ENCODE results near the gene TTYH2.

GRCh38 chr17:74200112-74200511, 13.3 kb upstream of the TTYH2 start:
- TF ChIP-seq, protein P1, sequence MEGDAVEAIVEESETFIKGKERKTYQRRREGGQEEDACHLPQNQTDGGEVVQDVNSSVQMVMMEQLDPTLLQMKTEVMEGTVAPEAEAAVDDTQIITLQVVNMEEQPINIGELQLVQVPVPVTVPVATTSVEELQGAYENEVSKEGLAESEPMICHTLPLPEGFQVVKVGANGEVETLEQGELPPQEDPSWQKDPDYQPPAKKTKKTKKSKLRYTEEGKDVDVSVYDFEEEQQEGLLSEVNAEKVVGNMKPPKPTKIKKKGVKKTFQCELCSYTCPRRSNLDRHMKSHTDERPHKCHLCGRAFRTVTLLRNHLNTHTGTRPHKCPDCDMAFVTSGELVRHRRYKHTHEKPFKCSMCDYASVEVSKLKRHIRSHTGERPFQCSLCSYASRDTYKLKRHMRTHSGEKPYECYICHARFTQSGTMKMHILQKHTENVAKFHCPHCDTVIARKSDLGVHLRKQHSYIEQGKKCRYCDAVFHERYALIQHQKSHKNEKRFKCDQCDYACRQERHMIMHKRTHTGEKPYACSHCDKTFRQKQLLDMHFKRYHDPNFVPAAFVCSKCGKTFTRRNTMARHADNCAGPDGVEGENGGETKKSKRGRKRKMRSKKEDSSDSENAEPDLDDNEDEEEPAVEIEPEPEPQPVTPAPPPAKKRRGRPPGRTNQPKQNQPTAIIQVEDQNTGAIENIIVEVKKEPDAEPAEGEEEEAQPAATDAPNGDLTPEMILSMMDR (IDR thresholded peaks at IDR 0.05) = no peak
- no peak for TF ChIP-seq POLR2A (IDR thresholded peaks at IDR 0.05)
